Measurements from ENCODE around the gene ZNF365.

GRCh38 chr10:62443866-62444265 is 69.7 kb downstream of the ZNF365 start:
- TF ChIP-seq, protein P1, sequence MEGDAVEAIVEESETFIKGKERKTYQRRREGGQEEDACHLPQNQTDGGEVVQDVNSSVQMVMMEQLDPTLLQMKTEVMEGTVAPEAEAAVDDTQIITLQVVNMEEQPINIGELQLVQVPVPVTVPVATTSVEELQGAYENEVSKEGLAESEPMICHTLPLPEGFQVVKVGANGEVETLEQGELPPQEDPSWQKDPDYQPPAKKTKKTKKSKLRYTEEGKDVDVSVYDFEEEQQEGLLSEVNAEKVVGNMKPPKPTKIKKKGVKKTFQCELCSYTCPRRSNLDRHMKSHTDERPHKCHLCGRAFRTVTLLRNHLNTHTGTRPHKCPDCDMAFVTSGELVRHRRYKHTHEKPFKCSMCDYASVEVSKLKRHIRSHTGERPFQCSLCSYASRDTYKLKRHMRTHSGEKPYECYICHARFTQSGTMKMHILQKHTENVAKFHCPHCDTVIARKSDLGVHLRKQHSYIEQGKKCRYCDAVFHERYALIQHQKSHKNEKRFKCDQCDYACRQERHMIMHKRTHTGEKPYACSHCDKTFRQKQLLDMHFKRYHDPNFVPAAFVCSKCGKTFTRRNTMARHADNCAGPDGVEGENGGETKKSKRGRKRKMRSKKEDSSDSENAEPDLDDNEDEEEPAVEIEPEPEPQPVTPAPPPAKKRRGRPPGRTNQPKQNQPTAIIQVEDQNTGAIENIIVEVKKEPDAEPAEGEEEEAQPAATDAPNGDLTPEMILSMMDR (IDR thresholded peaks at IDR 0.05), result no peak
- TF ChIP-seq POLR2A (IDR thresholded peaks at IDR 0.05), result no peak

Measured in uterus (tissue), 2 donors.